NCI-H2029 (cell line): ENCODE measurements around the gene GALT.
A peak's percentile ranks its signal among the peaks of the same experiment; 100 is the strongest.

ENCODE experiments used
- DNase-seq: peaks from one replicate; lab custom pipeline; 2025; lab: John Stamatoyannopoulos, UW

GALT gene

GRCh38 chr9:34646211-34647083, at the start of gene GALT:
GALT (plus strand) TSS chr9:34646675; CDS start chr9:34646705, 30 bp downstream.
- peak; percentile 90 for DNase-seq

- no peak for DNase-seq
These were observed 46.9 kb upstream of the GALT start for GRCh38 chr9:34599546-34599945.

GRCh38 chr9:34600908-34601307, 45.6 kb upstream of the GALT start:
- no peak for DNase-seq

GRCh38 chr9:34601937-34602573, 44.4 kb upstream of the GALT start:
- DNase-seq: no peak

DNA sequence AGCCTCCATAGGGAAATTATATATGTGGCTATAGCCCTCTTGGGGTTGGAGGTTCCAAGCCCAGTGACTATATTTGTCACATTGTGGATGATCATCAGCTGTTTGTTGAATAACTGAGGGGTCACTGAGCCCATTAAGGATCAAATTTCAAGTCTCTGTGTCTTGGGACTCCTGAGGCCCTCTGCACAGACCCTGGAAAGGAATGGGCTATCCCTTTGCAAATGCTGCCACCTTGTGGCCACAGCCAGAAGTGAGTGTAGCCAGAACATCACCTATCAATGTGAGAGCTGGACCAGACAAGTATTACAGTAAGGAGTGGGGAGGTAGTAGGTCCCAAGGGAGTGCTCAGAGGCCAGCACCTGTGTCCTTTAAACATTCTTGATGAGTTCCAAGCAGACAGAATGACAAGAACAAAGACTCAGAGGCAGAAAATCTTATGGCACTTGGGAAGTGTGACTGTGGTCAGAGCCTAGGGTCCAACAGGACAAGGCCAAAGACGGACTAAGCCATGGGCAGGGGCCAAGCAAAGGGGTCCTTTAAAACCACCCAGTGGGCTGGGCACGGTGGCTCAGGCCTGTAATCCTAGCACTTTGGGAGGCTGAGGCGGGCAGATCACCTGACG, 42.8 kb upstream of the GALT start:
- DNase-seq: peak; percentile 31

- no peak for DNase-seq
These were observed 40.3 kb upstream of the GALT start for GRCh38 chr9:34606190-34606589.

DNA sequence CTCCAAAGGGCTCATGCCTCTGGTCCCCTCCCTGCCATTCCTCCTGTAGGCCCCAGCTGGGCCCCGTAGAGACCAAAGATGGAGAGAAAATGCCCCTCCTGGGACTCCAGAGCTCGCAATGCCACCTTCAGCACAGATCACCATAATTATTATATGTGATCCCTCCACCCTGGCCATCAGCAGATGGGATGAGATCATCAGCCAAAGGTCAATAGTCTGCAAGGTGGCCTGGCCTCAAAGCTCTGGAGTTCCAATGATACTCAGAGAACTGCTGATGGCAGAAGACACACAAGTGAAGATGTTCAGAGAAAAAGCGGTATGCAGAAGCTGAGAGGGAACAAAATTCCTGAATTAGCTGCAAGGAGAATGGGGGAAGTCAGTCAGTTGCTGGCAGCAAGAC, 39.6 kb upstream of the GALT start:
- DNase-seq: no peak

DNA sequence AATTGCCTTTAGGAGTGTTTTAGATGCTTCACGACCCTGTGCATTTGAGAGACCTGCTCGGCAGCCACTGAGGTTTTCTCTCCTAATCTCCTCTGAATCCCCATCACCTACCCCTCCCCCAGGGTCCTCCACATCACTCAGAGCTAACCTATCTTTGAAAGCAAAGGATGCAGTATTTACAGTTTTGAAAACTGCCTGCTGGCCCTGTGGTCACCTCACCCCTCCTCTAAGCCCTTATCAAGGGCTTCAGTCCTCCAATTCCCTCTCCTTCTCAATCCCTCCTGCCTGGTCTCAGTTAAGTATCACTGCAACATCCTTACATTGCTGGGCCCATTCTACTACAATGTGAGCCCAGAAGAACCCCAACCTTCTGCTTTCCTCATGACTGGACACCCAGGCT, 39.1 kb upstream of the GALT start:
- DNase-seq: no peak

GRCh38 chr9:34610434-34611206, 35.9 kb upstream of the GALT start:
- DNase-seq: no peak

GRCh38 chr9:34611251-34611810, 35.1 kb upstream of the GALT start:
- no peak for DNase-seq

DNA sequence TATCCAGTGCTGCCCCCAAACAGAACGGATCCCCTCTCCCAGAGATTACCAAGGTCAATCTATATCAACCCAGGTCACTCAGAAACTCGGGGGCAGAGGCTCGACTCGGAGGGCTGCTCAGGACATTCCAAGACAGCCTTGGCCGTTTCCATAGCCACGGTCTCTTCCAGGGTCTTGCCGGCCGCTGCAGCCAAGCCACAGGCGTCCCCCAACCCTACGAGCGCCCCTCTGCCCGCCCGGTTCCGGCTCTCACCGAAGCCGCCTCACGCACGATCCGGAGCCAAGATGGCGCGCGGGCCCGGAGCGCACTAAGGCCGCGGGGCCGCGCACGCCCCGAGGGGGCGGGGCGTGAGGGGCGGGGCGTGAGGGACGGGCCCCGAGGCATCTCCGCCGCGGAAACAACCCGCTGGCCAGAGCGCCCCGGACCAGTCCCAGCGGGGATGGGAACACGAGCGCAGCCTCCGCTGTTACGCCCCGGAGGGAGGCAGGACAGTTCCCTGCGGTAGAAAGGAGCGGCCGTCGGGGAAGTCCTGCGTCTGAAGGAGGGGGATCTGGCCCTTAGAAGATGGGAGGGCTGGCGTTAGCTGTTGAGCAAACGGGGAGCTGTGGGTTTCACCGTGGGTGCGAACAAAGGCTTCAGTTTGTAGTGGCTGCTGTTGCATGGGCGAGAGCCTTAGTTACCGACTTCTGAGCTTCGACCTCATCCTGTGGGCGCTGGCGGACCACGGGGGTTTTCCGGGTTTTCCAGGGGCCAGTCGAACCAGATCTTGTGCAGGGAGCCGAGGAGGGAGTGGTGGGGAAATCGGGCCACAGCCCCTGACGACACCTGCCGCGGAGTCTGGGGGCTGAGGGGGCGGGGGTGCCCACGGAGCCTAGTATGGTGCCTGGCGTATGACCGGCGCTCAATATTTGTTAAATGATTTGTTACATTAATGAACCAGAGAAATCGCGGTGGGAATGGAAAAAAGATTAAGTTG, 34.4 kb upstream of the GALT start, which contains the start of gene RPP25L:
Gene RPP25L, minus strand, starts transcription at position 287 of the 977 bp plus-strand sequence. CDS start 801 bp downstream, outside the sequence.
- DNase-seq: peak; percentile 83

- DNase-seq: peak; percentile 60
These were observed 33.6 kb upstream of the GALT start for GRCh38 chr9:34612788-34613390.

DNA sequence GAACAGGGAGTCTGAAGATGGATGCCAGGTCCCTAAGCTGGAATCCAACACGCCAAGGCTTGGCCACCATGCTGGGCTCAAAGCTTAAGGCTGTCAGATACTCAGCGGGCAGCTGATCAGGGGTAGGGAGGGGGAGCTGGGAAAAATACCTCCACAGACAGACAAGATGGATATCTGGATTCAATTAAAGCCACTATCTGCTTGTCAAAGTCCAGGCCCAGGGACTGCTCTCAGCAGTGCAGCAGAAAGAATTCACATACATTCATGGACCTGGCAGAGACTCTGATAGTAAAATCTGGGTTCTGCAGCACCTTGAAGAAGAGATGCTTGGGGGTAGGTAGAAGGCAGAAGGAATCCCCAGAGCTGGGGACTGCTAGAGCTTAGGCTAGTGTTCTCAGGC, 31.3 kb upstream of the GALT start:
- no peak for DNase-seq

- peak; percentile 94 for DNase-seq
These were observed 26.1 kb upstream of the GALT start, which contains the start of gene DCTN3 for GRCh38 chr9:34620061-34620994. DCTN3 (minus strand) TSS chr9:34620495; CDS start chr9:34620464, 31 bp downstream.

GRCh38 chr9:34623374-34624235, 22.9 kb upstream of the GALT start:
- DNase-seq: no peak

- no peak for DNase-seq
These were observed 21.8 kb upstream of the GALT start for GRCh38 chr9:34624475-34625185.

DNA sequence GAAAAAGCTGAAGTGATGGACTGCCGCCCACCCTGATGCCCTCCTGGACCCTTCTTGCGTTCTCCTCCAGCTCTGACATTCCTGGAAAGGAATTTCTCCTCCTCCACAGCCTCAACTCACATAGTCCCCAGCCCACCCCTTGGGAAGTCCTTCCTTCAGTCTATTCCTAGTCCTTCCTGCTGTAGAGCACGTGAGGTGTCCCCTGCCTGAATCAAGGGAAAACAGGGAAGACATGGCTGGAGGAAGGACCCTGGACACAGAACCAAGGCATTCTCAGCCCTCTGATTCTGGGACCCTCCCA, 21.3 kb upstream of the GALT start:
- DNase-seq: no peak
